GM13976 (cell line): ENCODE measurements around the gene SMG9.
"Not testable (repeated sequence)": the region's sequence is repeated elsewhere in the genome, so short reads cannot be mapped to it uniquely, and the experiment has no call there.

Experiments used
- DNase-seq: peaks from one replicate; pipeline ENCODE4 v3.0.0; 2012; ENCODE audit warnings: low spot score
- CTCF ChIP-seq: IDR thresholded peaks from 2 replicates; pipeline ENCODE4 v1.5.1; 2012; ENCODE audit warnings: borderline replicate concordance, mild to moderate bottlenecking; ENCODE audit not compliant: insufficient read depth; ENCODE audit errors: extremely low read depth, missing control alignments, control extremely low read depth
- in situ Hi-C: fragments of 300-500 bp; cut with MboI; formaldehyde crosslinking; loops from one replicate; pipeline ENCODE4 v1.12.0; 2022; ENCODE audit warnings: low sequenced_read_pairs, mixed read lengths, inconsistent platforms; ENCODE audit not compliant: unreplicated experiment

The SMG9 gene

DNA sequence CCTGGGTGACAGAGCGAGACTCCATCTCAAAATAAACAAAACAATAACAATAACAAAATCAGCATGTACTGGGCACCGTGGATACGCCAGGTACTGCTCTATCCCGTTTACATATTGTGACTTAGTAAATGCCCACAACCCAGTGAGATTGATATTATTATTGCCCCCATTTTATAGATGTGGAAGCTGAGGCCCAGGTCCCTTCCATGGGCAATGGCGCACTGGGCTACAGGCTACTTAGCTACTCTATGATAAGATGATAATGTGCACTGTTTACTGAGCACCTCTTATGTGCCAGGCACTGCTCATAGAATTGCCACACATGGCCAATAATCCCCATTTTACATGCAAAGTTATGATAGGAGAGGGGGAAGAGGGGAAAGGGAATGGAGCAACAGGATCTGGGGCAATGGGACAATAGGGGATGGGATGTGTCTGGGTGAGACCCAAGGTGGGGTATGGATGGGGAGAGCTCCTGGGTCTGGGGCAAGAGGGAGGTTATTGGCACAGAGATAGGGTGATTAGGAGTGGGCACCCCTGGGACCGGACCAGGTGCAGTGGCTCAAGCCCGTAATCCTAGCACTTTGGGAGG, 20.6 kb upstream of the SMG9 start:
- DNase-seq: no peak
- in situ Hi-C loops: no loop called here
- TF ChIP-seq CTCF: no peak

- in situ Hi-C loops, DNase-seq: not testable (repeated sequence)
Measured at GRCh38 chr19:43774940-43775258, 20.1 kb upstream of the SMG9 start.

- in situ Hi-C loops: no loop called here
- no peak for TF ChIP-seq CTCF
- DNase-seq: no peak
Measured at GRCh38 chr19:43774103-43774939, 19.6 kb upstream of the SMG9 start.

DNA sequence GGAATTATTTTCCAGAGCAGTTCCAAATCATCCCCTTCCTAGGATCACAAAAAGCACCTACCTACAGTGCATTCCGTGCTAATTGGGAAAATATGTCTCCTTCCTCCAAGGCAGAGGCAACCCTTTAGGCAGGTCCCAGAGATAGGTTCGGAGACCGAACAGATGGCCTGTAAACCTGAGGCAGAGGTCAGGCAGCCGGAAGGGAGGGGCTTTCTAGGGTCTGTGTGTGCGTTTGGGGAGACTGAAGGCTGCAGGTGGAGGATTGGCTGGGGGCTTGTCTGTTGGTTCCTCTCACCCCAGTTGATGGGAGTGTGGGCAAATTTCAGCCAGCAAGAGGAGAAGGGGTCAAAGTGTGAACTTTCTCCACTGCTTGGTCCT, 19.0 kb upstream of the SMG9 start:
- in situ Hi-C loops: no loop called here
- DNase-seq: no peak
- TF ChIP-seq CTCF: no peak

DNA sequence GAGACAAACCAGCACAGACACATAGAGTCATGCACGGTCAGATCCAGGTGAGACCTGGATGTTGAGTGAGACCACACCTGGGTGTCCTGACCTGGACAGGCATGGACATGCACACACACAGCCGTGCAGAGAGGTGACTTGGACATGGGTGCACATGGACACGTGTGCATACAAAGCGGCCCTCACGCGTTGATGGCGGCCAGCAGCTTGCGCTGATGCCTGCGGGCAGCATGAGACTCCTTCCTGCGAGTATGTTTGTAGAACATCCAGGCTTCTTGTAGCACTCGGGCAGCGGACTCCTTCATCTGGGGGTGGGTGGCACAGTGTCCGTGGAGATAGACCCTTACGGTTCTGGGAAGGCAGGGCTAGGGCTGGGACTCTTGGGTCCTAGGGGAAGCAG, 14.5 kb upstream of the SMG9 start:
- in situ Hi-C loops: no loop called here
- no peak for DNase-seq
- no peak for TF ChIP-seq CTCF

GRCh38 chr19:43768273-43769050, 13.7 kb upstream of the SMG9 start:
- TF ChIP-seq CTCF: no peak
- DNase-seq: no peak
- in situ Hi-C loops: no loop called here

GRCh38 chr19:43767818-43768217, 13.1 kb upstream of the SMG9 start:
- DNase-seq: no peak
- no peak for TF ChIP-seq CTCF
- in situ Hi-C loops: no loop called here
